ENCODE data around the gene DEK.
"Not testable (repeated sequence)": the region's sequence is repeated elsewhere in the genome, so short reads cannot be mapped to it uniquely, and the experiment has no call there.

The DEK gene

GRCh38 chr6:18264219-18264922 lies at the start of gene DEK:
Gene DEK, minus strand, starts transcription at chr6:18264530. Its CDS starts 543 bp downstream, at chr6:18263987.
- Histone ChIP-seq H3K4me1 (ENCODE audit: insufficient read depth, low read length) (peaks cover 27% of the 10 kb centered on the region; the same call in 1 of the 2 replicates), H3K36me3 (ENCODE audit: insufficient read depth, low read depth, low read length) (peaks cover 38% of the 10 kb centered on the region), H3K27ac (ENCODE audit: low read length) (peak within 1 kb of the TSS; percentile 99), H3K9ac (ENCODE audit: low read depth, low read length) (peak within 1 kb of the TSS; percentile 97), H3K9me3 (ENCODE audit: insufficient read depth, low read depth, low read length) (no peaks in the 10 kb centered on the region), H3K27me3 (ENCODE audit: insufficient read depth, low read length) (no peaks in the 10 kb centered on the region; the same call in 1 of the 2 replicates), H3K4me3 (ENCODE audit: low read length) (peak within 1 kb of the TSS; percentile 96)

- Histone ChIP-seq H3K36me3 (ENCODE audit: insufficient read depth, low read depth, low read length) (no peaks in the 10 kb centered on the region), H3K27ac (ENCODE audit: low read length) (no peak overlapping the region), H3K27me3 (ENCODE audit: insufficient read depth, low read length) (no peaks in the 10 kb centered on the region)
Measured at GRCh38 chr6:18312368-18312767, 48.0 kb upstream of the DEK start.

GRCh38 chr6:18310010-18310409 lies 45.7 kb upstream of the DEK start:
- H3K9me3 ChIP-seq (ENCODE audit: insufficient read depth, low read depth, low read length); H3K4me3 ChIP-seq (ENCODE audit: low read length); H3K9ac ChIP-seq (ENCODE audit: low read depth, low read length); H3K27me3 ChIP-seq (ENCODE audit: insufficient read depth, low read length); H3K36me3 ChIP-seq (ENCODE audit: insufficient read depth, low read depth, low read length); H3K27ac ChIP-seq (ENCODE audit: low read length): not testable (repeated sequence)
- peaks cover 11% of the 10 kb centered on the region; the same call in 1 of the 2 replicates for H3K4me1 ChIP-seq (ENCODE audit: insufficient read depth, low read length)

More at GRCh38 chr6:18312368-18312767, 48.0 kb upstream of the DEK start:
- Histone ChIP-seq H3K4me3 (ENCODE audit: low read length) (no peak overlapping the region), H3K4me1 (ENCODE audit: insufficient read depth, low read length) (peaks cover 5% of the 10 kb centered on the region; the same call in 1 of the 2 replicates), H3K9me3 (ENCODE audit: insufficient read depth, low read depth, low read length) (peaks cover 4% of the 10 kb centered on the region; the same call in 1 of the 2 replicates), H3K9ac (ENCODE audit: low read depth, low read length) (no peak overlapping the region)

- no peak overlapping the region for H3K27ac ChIP-seq (ENCODE audit: low read length)
Measured at GRCh38 chr6:18309046-18309445, 44.7 kb upstream of the DEK start.

GRCh38 chr6:18308070-18308735 lies 43.9 kb upstream of the DEK start:
- Histone ChIP-seq H3K27me3 (ENCODE audit: insufficient read depth, low read length) (no peaks in the 10 kb centered on the region), H3K9me3 (ENCODE audit: insufficient read depth, low read depth, low read length) (peaks cover 4% of the 10 kb centered on the region; the same call in 1 of the 2 replicates), H3K4me3 (ENCODE audit: low read length) (no peak overlapping the region), H3K9ac (ENCODE audit: low read depth, low read length) (no peak overlapping the region), H3K27ac (ENCODE audit: low read length) (no peak overlapping the region), H3K36me3 (ENCODE audit: insufficient read depth, low read depth, low read length) (no peaks in the 10 kb centered on the region), H3K4me1 (ENCODE audit: insufficient read depth, low read length) (peaks cover 15% of the 10 kb centered on the region; the same call in 1 of the 2 replicates)

More at GRCh38 chr6:18309046-18309445, 44.7 kb upstream of the DEK start:
- H3K36me3 ChIP-seq (ENCODE audit: insufficient read depth, low read depth, low read length), result no peaks in the 10 kb centered on the region
- H3K27me3 ChIP-seq (ENCODE audit: insufficient read depth, low read length), result no peaks in the 10 kb centered on the region
- peaks cover 11% of the 10 kb centered on the region; the same call in 1 of the 2 replicates for H3K4me1 ChIP-seq (ENCODE audit: insufficient read depth, low read length)
- peaks cover 4% of the 10 kb centered on the region; the same call in 1 of the 2 replicates for H3K9me3 ChIP-seq (ENCODE audit: insufficient read depth, low read depth, low read length)
- no peak overlapping the region for H3K4me3 ChIP-seq (ENCODE audit: low read length)
- no peak overlapping the region for H3K9ac ChIP-seq (ENCODE audit: low read depth, low read length)

- no peak overlapping the region for H3K4me3 ChIP-seq (ENCODE audit: low read length)
- H3K27me3 ChIP-seq (ENCODE audit: insufficient read depth, low read length), result no peaks in the 10 kb centered on the region
- no peaks in the 10 kb centered on the region for H3K36me3 ChIP-seq (ENCODE audit: insufficient read depth, low read depth, low read length)
- no peak overlapping the region for H3K27ac ChIP-seq (ENCODE audit: low read length)
- no peak overlapping the region for H3K9ac ChIP-seq (ENCODE audit: low read depth, low read length)
- peaks cover 11% of the 10 kb centered on the region; the same call in 1 of the 2 replicates for H3K4me1 ChIP-seq (ENCODE audit: insufficient read depth, low read length)
- peaks cover 4% of the 10 kb centered on the region; the same call in 1 of the 2 replicates for H3K9me3 ChIP-seq (ENCODE audit: insufficient read depth, low read depth, low read length)
Measured at GRCh38 chr6:18306977-18307376, 42.6 kb upstream of the DEK start.

GRCh38 chr6:18302561-18303439 lies 38.5 kb upstream of the DEK start:
- Histone ChIP-seq H3K4me3 (ENCODE audit: low read length) (no peak overlapping the region), H3K27me3 (ENCODE audit: insufficient read depth, low read length) (no peaks in the 10 kb centered on the region), H3K9me3 (ENCODE audit: insufficient read depth, low read depth, low read length) (no peaks in the 10 kb centered on the region), H3K27ac (ENCODE audit: low read length) (no peak overlapping the region), H3K4me1 (ENCODE audit: insufficient read depth, low read length) (peaks cover 10% of the 10 kb centered on the region; the same call in 1 of the 2 replicates), H3K36me3 (ENCODE audit: insufficient read depth, low read depth, low read length) (no peaks in the 10 kb centered on the region), H3K9ac (ENCODE audit: low read depth, low read length) (peak overlapping the region; percentile 4; the same call in 1 of the 2 replicates)

GRCh38 chr6:18293076-18293904 lies 29.0 kb upstream of the DEK start:
- Histone ChIP-seq H3K9ac (ENCODE audit: low read depth, low read length) (no peak overlapping the region), H3K36me3 (ENCODE audit: insufficient read depth, low read depth, low read length) (no peaks in the 10 kb centered on the region), H3K4me1 (ENCODE audit: insufficient read depth, low read length) (0 out of 2 replicates have a peak, but pooled peaks cover 2% of the 10 kb centered on the region), H3K27me3 (ENCODE audit: insufficient read depth, low read length) (no peaks in the 10 kb centered on the region), H3K27ac (ENCODE audit: low read length) (no peak overlapping the region), H3K4me3 (ENCODE audit: low read length) (no peak overlapping the region), H3K9me3 (ENCODE audit: insufficient read depth, low read depth, low read length) (no peaks in the 10 kb centered on the region)

- no peaks in the 10 kb centered on the region for H3K9me3 ChIP-seq (ENCODE audit: insufficient read depth, low read depth, low read length)
- H3K27me3 ChIP-seq (ENCODE audit: insufficient read depth, low read length), result no peaks in the 10 kb centered on the region
- no peak overlapping the region for H3K27ac ChIP-seq (ENCODE audit: low read length)
- H3K9ac ChIP-seq (ENCODE audit: low read depth, low read length), result no peak overlapping the region
- H3K36me3 ChIP-seq (ENCODE audit: insufficient read depth, low read depth, low read length), result no peaks in the 10 kb centered on the region
- H3K4me1 ChIP-seq (ENCODE audit: insufficient read depth, low read length), result no peaks in the 10 kb centered on the region
- no peak overlapping the region for H3K4me3 ChIP-seq (ENCODE audit: low read length)
Measured at GRCh38 chr6:18289283-18289682, 25.0 kb upstream of the DEK start.

GRCh38 chr6:18284261-18284660 lies 19.9 kb upstream of the DEK start:
- Histone ChIP-seq H3K9ac (ENCODE audit: low read depth, low read length) (no peak overlapping the region), H3K27me3 (ENCODE audit: insufficient read depth, low read length) (peaks cover 9% of the 10 kb centered on the region), H3K27ac (ENCODE audit: low read length) (no peak overlapping the region), H3K36me3 (ENCODE audit: insufficient read depth, low read depth, low read length) (no peaks in the 10 kb centered on the region), H3K4me3 (ENCODE audit: low read length) (no peak overlapping the region), H3K9me3 (ENCODE audit: insufficient read depth, low read depth, low read length) (no peaks in the 10 kb centered on the region), H3K4me1 (ENCODE audit: insufficient read depth, low read length) (0 out of 2 replicates have a peak, but pooled peaks cover 3% of the 10 kb centered on the region)

Measured in iPS-20b (cell line).